Measurements from ENCODE around the gene ETV3L.

GRCh38 chr1:157088607-157089006 is 11.0 kb downstream of the ETV3L start:
- TF ChIP-seq CTCF (conservative IDR thresholded peaks at IDR 0.05; ENCODE audit: low read depth in 2 of 2) (no peak), EZH2phosphoT487 (IDR thresholded peaks at IDR 0.05; ENCODE audit: unreplicated experiment) (no peak), JUNB (IDR thresholded peaks at IDR 0.05; ENCODE audit: unreplicated experiment) (no peak)
